Lower leg skin (tissue), 4 donors: ENCODE results near the gene TCN1. TPM values are rescaled to one million over a fixed set of nuclear protein-coding genes. Genes with fewer than 3 reads are reported as not detected.
A peak's percentile ranks its signal among the peaks of the same experiment; 100 is the strongest.
"Not testable (repeated sequence)": the region's sequence is repeated elsewhere in the genome, so short reads cannot be mapped to it uniquely, and the experiment has no call there.

Experiments
- DNase-seq, 2 donors: peaks; one replicate each; pipeline ENCODE4 v3.0.0-alpha.2; 2019; ENCODE audit warnings: low spot score in 2 of 2
- H3K4me3 ChIP-seq: fragments of 200-600 bp; sonication (generic); 2 replicates; pipeline ENCODE4 v1.5.1; 2017; ENCODE audit warnings: mild to moderate bottlenecking, low read depth; ENCODE audit not compliant: poor library complexity, severe bottlenecking
- POLR2A ChIP-seq, 2 donors: fragments of 450-650 bp; IDR thresholded peaks; one replicate each; pipeline ENCODE4 v1.6.1; 2016 to 2017; ENCODE audit warnings: antibody characterized with exemption in 2 of 2, mild to moderate bottlenecking in 1 of 2, moderate library complexity in 1 of 2
- WGBS, 2 donors: methylation state at CpG; one replicate each; pipeline ENCODE4 v1.1.5; 2018; 5-methylcytosine and 5-hydroxymethylcytosine counted together
- intact Hi-C: fragments of 100-400 bp; cut with DNase I; formaldehyde crosslinking; loops from one replicate; pipeline ENCODE4 v1.15.0; 2023; ENCODE audit warnings: low total_unique reads
- total RNA-seq, 4 donors: library from RNA; depleted of rRNA; stranded (reverse); fragments of >200 nt; gene quantifications; one replicate each; pipeline ENCODE4 v1.1.0, GENCODE V29; 2016
- TF ChIP-seq, protein P1 (sequence below), 3 donors: fragments of 450-650 bp; IDR thresholded peaks; one replicate each; pipeline ENCODE4 v1.5.1; 2016; ENCODE audit warnings: antibody characterized with exemption in 3 of 3, mild to moderate bottlenecking in 3 of 3, moderate library complexity in 2 of 3

TCN1 gene
- total RNA-seq, 4 donors from 2014 or later, result 0.84 to 4.2 (median 1.5) TPM

DNA sequence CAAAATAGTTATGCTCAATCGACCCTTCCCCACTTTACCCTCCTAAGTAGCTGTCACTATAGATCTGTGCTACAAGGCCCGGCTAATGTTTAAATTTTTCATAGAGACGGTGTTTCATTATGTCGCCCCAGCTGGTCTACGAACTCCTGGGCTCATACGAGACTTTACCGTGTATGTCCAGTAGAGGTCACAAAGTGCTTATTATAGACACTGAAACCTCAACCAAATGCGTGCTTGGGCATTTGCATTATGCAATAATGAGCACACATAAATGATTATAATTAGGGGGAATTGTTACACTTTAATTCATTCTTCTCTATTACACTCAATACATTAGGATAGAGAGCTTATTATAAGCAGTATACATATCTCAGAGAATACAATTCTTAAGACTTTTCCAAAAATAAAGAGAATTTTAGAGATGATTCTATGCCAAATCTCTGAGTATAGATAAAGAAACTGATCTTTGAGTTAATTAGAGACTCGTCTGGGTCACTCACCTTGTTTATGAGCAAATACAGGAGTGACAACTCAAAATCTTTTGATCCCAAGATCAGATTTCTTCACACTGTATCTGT lies 43.2 kb downstream of the TCN1 start:
- no peak for TF ChIP-seq POLR2A (IDR thresholded peaks at IDR 0.05)
- TF ChIP-seq, protein P1, sequence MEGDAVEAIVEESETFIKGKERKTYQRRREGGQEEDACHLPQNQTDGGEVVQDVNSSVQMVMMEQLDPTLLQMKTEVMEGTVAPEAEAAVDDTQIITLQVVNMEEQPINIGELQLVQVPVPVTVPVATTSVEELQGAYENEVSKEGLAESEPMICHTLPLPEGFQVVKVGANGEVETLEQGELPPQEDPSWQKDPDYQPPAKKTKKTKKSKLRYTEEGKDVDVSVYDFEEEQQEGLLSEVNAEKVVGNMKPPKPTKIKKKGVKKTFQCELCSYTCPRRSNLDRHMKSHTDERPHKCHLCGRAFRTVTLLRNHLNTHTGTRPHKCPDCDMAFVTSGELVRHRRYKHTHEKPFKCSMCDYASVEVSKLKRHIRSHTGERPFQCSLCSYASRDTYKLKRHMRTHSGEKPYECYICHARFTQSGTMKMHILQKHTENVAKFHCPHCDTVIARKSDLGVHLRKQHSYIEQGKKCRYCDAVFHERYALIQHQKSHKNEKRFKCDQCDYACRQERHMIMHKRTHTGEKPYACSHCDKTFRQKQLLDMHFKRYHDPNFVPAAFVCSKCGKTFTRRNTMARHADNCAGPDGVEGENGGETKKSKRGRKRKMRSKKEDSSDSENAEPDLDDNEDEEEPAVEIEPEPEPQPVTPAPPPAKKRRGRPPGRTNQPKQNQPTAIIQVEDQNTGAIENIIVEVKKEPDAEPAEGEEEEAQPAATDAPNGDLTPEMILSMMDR (IDR thresholded peaks at IDR 0.05), result no peak
- intact Hi-C loops, result no loop called here
- DNase-seq, result peak in 1 of 2 donors; percentile 23
- WGBS, 2 donors, result 14 to 22% methylated on average over 9 of the region's 9 CpGs
- no peak overlapping the region for H3K4me3 ChIP-seq

DNA sequence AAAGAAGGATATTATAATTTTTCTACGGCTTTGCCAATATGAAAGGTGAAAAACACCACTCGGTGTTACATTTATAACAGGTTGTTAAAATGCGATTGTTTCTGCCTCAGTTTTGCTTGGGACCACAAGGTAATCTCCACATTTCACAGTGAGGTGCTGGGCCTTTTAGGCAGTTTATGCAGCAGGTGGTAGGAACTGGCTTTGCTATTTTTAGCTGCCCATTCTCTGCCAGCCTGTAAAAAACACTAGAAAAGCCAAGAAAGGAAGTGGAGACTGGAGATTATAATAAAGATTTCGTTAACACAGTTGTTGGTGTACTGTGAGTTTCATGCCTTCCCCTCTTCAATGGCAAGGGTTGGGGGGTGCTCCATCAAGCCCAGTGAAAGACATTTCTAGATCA lies 47.7 kb downstream of the TCN1 start:
- 65 to 77% methylated on average over 4 of the region's 4 CpGs for WGBS, 2 donors
- H3K4me3 ChIP-seq, result no peak overlapping the region
- intact Hi-C loops, result no loop called here
- DNase-seq, result no peak
- TF ChIP-seq, protein P1 (IDR thresholded peaks at IDR 0.05), result no peak
- TF ChIP-seq POLR2A (IDR thresholded peaks at IDR 0.05), result no peak

DNA sequence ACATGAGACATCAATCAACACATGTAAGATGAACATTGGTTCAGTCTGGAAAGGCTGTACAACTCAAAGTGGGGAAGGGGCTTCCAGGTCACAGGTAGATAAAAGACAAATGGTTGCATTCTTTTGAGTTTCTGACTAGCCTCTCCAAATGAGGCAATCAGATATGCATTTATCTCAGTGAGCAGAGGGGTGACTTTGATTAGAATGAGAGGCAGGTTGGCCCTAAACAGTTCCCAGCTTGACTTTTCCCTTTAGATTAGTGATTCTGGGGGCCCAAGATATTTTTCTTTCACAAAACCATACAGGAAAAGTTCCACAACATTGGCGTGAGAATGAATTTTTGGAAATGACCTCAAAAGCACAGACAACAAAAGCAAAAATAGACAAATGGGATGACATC lies 49.9 kb downstream of the TCN1 start:
- WGBS, 2 donors, result 67 to 75% methylated on average over 1 of the region's 1 CpG
- H3K4me3 ChIP-seq, DNase-seq, intact Hi-C loops: not testable (repeated sequence)

DNA sequence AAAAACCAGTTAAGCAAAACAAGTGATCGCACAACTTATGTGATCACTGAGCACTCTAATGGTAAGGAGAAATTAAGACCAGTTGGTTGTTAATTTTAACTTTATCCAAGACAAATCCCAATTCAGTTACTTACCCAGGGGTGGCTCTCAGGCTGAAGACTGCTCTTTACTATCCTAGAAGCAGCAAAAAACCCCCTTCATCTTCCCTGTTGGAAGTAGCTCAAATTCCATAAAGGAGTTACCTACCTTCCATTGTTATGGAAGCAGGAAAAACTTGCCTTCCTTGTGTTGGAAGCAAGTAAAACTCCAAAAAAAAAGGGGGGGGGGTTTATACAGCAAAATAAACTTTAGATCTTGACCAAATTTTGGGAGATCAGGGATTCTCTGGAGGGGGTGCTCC lies 50.5 kb downstream of the TCN1 start:
- intact Hi-C loops, result no loop called here
- no peak overlapping the region for H3K4me3 ChIP-seq
- DNase-seq, result no peak
- 79 to 86% methylated on average over 1 of the region's 1 CpG for WGBS, 2 donors
- TF ChIP-seq, protein P1 (IDR thresholded peaks at IDR 0.05), result no peak
- TF ChIP-seq POLR2A (IDR thresholded peaks at IDR 0.05), result no peak

DNA sequence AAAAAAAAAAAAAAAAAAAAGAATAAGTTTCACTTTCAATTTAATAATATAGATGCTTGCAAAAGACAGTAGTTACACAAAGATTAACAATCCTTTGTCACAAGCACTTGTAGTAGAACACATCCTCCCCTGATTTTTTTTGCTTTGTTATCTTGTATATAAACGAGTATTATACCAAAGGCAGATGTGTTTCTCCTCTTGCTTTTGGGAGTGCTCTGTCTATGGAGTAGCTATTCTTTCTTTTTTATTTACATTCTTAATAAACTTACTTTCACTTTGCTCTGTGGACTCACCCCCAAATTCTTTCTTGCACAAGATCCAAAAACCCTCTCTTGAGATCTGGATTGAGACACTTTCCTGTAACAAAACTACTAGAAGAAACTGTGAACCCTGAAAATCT lies 52.3 kb downstream of the TCN1 start:
- intact Hi-C loops, result loop anchor here (5.0 kb wide), 1 partner anchor 1127 kb away; no protein-coding TSS in a partner anchor
- no peak for TF ChIP-seq POLR2A (IDR thresholded peaks at IDR 0.05)
- TF ChIP-seq, protein P1 (IDR thresholded peaks at IDR 0.05), result no peak
- 62 to 64% methylated on average over 1 of the region's 1 CpG for WGBS, 2 donors
- DNase-seq, result no peak
- H3K4me3 ChIP-seq, result no peak overlapping the region

DNA sequence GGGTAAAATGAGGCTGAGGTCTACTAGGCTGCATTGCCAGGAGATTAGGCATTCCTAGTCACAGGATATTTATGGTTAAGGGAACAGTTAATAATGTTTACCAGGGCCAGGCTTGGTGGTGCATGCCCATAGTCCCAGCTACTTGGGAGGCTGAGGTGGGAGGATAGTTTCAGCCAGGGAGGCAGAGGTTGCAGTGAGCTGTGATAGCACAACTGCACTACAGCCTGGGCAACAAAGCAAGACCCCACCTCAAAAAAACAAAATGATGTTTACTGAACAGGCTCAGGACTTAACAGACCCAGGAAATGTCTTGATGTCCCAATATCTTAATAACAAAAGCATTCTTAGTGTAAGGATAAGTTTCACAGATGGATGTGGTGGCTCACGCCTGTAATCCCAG lies 52.9 kb downstream of the TCN1 start:
- 92 to 95% methylated on average over 1 of the region's 1 CpG for WGBS, 2 donors
- no peak overlapping the region for H3K4me3 ChIP-seq
- no peak for DNase-seq
- no peak for TF ChIP-seq POLR2A (IDR thresholded peaks at IDR 0.05)
- intact Hi-C loops, result loop anchor here (5.0 kb wide), 1 partner anchor 1126 kb away; no protein-coding TSS in a partner anchor

DNA sequence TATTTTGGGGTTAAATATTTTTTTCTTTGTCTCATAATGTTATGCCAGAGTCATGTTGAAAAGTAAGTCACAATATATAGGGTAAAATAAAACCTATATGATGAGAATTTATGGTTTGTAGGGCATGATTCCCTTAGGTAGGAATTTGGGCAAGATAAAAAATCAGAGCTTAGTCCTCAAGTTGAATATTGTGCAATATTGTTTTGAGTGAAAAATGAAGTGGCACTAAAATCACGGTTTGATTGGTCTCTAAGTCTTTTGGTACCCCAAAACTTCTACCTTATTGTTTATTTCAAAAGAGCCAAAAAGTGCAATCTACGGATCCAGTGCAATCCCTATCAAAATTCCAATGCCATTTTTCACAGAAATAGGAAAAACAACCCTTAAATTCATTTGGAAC lies 54.1 kb downstream of the TCN1 start:
- 89 to 94% methylated on average over 2 of the region's 2 CpGs for WGBS, 2 donors
- no peak for TF ChIP-seq POLR2A (IDR thresholded peaks at IDR 0.05)
- TF ChIP-seq, protein P1 (IDR thresholded peaks at IDR 0.05), result no peak
- intact Hi-C loops, result loop anchor here (5.0 kb wide), 1 partner anchor 1125 kb away; no protein-coding TSS in a partner anchor
- no peak overlapping the region for H3K4me3 ChIP-seq
- no peak for DNase-seq
